GM12878 (cell line): Measurements from ENCODE around the gene RIMS3. TPM values are rescaled to one million over a fixed set of nuclear protein-coding genes. Genes with fewer than 3 reads are reported as not detected.

ENCODE experiments used
- CBFB ChIP-seq: IDR thresholded peaks from 2 replicates; pipeline ENCODE4 v1.6.1; 2016; ENCODE audit warnings: antibody characterized with exemption, low read depth
- CBX5 ChIP-seq: sonication (generic); IDR thresholded peaks from 2 replicates; pipeline ENCODE4 v1.6.1; 2016; ENCODE audit warnings: low read depth, moderate library complexity, mild to moderate bottlenecking, inconsistent platforms
- MEF2B ChIP-seq: fragments of 450-650 bp; IDR thresholded peaks from 2 replicates; pipeline ENCODE4 v1.6.1; 2018; ENCODE audit warnings: mild to moderate bottlenecking, moderate library complexity; ENCODE audit not compliant: partially characterized antibody, poor library complexity, severe bottlenecking
- NR2C1 ChIP-seq: fragments of 450-650 bp; IDR thresholded peaks from 2 replicates; pipeline ENCODE4 v1.6.1; 2017; ENCODE audit warnings: antibody characterized with exemption, mild to moderate bottlenecking, moderate library complexity
- POLR2AphosphoS5 ChIP-seq: IDR thresholded peaks from 2 replicates; pipeline ENCODE4 v1.6.1; 2011; ENCODE audit warnings: mild to moderate bottlenecking, low read length, inconsistent platforms
- SMARCA5 ChIP-seq: fragments of 450-650 bp; IDR thresholded peaks from 2 replicates; pipeline ENCODE4 v1.6.1; 2017; ENCODE audit warnings: mild to moderate bottlenecking
- SUZ12 ChIP-seq: fragments of 200-600 bp; sonication (generic); IDR thresholded peaks from one replicate; pipeline ENCODE4 v1.6.1; 2018; ENCODE audit warnings: antibody characterized with exemption, mild to moderate bottlenecking; ENCODE audit not compliant: unreplicated experiment
- polyA plus RNA-seq, 11 experiments: library from polyadenylated mRNA; depleted of rRNA in 4 of 11; unstranded in 6 of 11; stranded (reverse) in 5 of 11; fragments of >200 nt; fragmentation: Nextera tagmentation in 4 of 11; fragmentation: Illumina TruSeq in 1 of 11; extraction: Ambion mirVana in 4 of 11; extraction: Trizol in 1 of 11; gene quantifications; 1 replicate in 1 of 11; 2 replicates in 10 of 11; pipeline versions ENCODE4 v1.2.1 to v1.2.3, GENCODE V29; 2011 to 2016; ENCODE audit warnings: inconsistent platforms in 2 of 11, missing spikeins in 2 of 11, low read depth in 1 of 11
- total RNA-seq, 4 experiments: library from RNA; depleted of rRNA in 3 of 4; stranded (reverse); fragments of >200 nt in 3 of 4; fragmentation: Illumina TruSeq in 1 of 4; extraction: Trizol in 1 of 4; gene quantifications; 2 replicates each; pipeline versions ENCODE4 v1.2.1 to v1.2.3, GENCODE V29; 2013 to 2021
- TF ChIP-seq, protein P1 (sequence below): fragments of 450-650 bp; IDR thresholded peaks from 2 replicates; pipeline ENCODE4 v1.6.1; 2014; ENCODE audit warnings: mild to moderate bottlenecking
- TF ChIP-seq, protein P2 (sequence below): fragments of 450-650 bp; IDR thresholded peaks from 2 replicates; pipeline ENCODE4 v1.6.1; 2016; ENCODE audit warnings: mild to moderate bottlenecking
- TF ChIP-seq, protein P3 (sequence below): fragments of 450-650 bp; IDR thresholded peaks from 2 replicates; pipeline ENCODE4 v1.6.1; 2017; ENCODE audit warnings: low read depth, mild to moderate bottlenecking, moderate library complexity

RIMS3 gene
- total and polyA plus RNA-seq, 10 of the 15 experiments (the other 5 are each of a cell fraction or from before 2014, with no cell fraction given), result 0.02 to 4.7 (median 0.39) TPM

GRCh38 chr1:40612345-40612831, 53.1 kb downstream of the RIMS3 start (continued):
- no peak for TF ChIP-seq MEF2B
- no peak for TF ChIP-seq CBFB
- TF ChIP-seq, protein P1, sequence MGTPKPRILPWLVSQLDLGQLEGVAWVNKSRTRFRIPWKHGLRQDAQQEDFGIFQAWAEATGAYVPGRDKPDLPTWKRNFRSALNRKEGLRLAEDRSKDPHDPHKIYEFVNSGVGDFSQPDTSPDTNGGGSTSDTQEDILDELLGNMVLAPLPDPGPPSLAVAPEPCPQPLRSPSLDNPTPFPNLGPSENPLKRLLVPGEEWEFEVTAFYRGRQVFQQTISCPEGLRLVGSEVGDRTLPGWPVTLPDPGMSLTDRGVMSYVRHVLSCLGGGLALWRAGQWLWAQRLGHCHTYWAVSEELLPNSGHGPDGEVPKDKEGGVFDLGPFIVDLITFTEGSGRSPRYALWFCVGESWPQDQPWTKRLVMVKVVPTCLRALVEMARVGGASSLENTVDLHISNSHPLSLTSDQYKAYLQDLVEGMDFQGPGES, result no peak
- no peak for TF ChIP-seq NR2C1
- TF ChIP-seq, protein P2, sequence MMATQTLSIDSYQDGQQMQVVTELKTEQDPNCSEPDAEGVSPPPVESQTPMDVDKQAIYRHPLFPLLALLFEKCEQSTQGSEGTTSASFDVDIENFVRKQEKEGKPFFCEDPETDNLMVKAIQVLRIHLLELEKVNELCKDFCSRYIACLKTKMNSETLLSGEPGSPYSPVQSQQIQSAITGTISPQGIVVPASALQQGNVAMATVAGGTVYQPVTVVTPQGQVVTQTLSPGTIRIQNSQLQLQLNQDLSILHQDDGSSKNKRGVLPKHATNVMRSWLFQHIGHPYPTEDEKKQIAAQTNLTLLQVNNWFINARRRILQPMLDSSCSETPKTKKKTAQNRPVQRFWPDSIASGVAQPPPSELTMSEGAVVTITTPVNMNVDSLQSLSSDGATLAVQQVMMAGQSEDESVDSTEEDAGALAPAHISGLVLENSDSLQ, result no peak
- no peak for TF ChIP-seq POLR2AphosphoS5
- TF ChIP-seq, protein P3, sequence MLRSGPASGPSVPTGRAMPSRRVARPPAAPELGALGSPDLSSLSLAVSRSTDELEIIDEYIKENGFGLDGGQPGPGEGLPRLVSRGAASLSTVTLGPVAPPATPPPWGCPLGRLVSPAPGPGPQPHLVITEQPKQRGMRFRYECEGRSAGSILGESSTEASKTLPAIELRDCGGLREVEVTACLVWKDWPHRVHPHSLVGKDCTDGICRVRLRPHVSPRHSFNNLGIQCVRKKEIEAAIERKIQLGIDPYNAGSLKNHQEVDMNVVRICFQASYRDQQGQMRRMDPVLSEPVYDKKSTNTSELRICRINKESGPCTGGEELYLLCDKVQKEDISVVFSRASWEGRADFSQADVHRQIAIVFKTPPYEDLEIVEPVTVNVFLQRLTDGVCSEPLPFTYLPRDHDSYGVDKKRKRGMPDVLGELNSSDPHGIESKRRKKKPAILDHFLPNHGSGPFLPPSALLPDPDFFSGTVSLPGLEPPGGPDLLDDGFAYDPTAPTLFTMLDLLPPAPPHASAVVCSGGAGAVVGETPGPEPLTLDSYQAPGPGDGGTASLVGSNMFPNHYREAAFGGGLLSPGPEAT, result no peak
- 0 out of 2 replicates have a peak, but pooled peaks have one; percentile 40 for TF ChIP-seq SMARCA5
- TF ChIP-seq CBX5, result no peak
- no peak for TF ChIP-seq SUZ12
